DND-41 (cell line): Measurements from ENCODE around the gene IKBKE.
A peak's percentile ranks its signal among the peaks of the same experiment; 100 is the strongest.

Source experiments
- ATAC-seq: fragments of 200-7000 bp; cut with Tn5 transposase; 3 replicates; pipeline ENCODE4 v1.9.1; 2021; ENCODE audit warnings: low read depth; ENCODE audit not compliant: insufficient read depth
- DNase-seq: peaks from one replicate; pipeline ENCODE4 v3.0.0-alpha.2; 2020
- H2AFZ ChIP-seq: 2 replicates; pipeline ENCODE4 v1.6.0; 2012; ENCODE audit warnings: low read depth, low read length
- H3K27ac ChIP-seq: 2 replicates; pipeline ENCODE4 v1.5.1; 2012; ENCODE audit warnings: low read length, inconsistent platforms
- H3K27me3 ChIP-seq: fragments of 200-600 bp; sonication (generic); 2 replicates; pipeline ENCODE4 v1.6.0; 2012; ENCODE audit warnings: low read length, mild to moderate bottlenecking, inconsistent platforms; ENCODE audit not compliant: insufficient read depth, poor library complexity
- H3K36me3 ChIP-seq: 2 replicates; pipeline ENCODE4 v1.5.1; 2012; ENCODE audit warnings: low read length, inconsistent platforms; ENCODE audit not compliant: insufficient read depth
- H3K4me1 ChIP-seq: 2 replicates; pipeline ENCODE4 v1.5.1; 2012; ENCODE audit warnings: mild to moderate bottlenecking, low read length; ENCODE audit not compliant: insufficient read depth
- H3K4me2 ChIP-seq: 2 replicates; pipeline ENCODE4 v1.6.0; 2012; ENCODE audit warnings: mild to moderate bottlenecking, moderate library complexity, low read length, inconsistent platforms; ENCODE audit not compliant: insufficient read depth
- H3K4me3 ChIP-seq, 2 experiments: fragments of 200-600 bp in 1 of 2; shearing (Covaris generic) in 1 of 2; 2 replicates each; pipeline ENCODE4 v1.5.1; 2012 to 2016; ENCODE audit warnings: inconsistent platforms in 2 of 2, low read length in 2 of 2, mild to moderate bottlenecking in 2 of 2, low read depth in 1 of 2, moderate library complexity in 1 of 2
- H3K79me2 ChIP-seq: 2 replicates; pipeline ENCODE4 v1.6.0; 2012; ENCODE audit warnings: low read length, inconsistent platforms; ENCODE audit not compliant: insufficient read depth
- H3K9ac ChIP-seq: 2 replicates; pipeline ENCODE4 v1.6.0; 2012; ENCODE audit warnings: low read depth, mild to moderate bottlenecking, inconsistent platforms, low read length, moderate library complexity
- H3K9me3 ChIP-seq: 2 replicates; pipeline ENCODE4 v1.5.1; 2012; ENCODE audit warnings: low read length, moderate library complexity, mild to moderate bottlenecking, inconsistent platforms; ENCODE audit not compliant: insufficient read depth, severe bottlenecking
- H4K20me1 ChIP-seq: 2 replicates; pipeline ENCODE4 v1.6.0; 2012; ENCODE audit warnings: low read length; ENCODE audit not compliant: insufficient read depth
- EZH2 ChIP-seq: IDR thresholded peaks from 3 replicates; pipeline ENCODE4 v1.6.1; 2012; ENCODE audit warnings: borderline replicate concordance, low read depth, mild to moderate bottlenecking, moderate library complexity, low read length, inconsistent platforms; ENCODE audit not compliant: severe bottlenecking
- TF ChIP-seq, protein P1 (sequence below): IDR thresholded peaks from 2 replicates; pipeline ENCODE4 v1.5.1; 2012; ENCODE audit warnings: borderline replicate concordance, low read length, moderate library complexity, mild to moderate bottlenecking; ENCODE audit not compliant: poor library complexity, severe bottlenecking; ENCODE audit errors: extremely low read depth

Gene IKBKE

DNA sequence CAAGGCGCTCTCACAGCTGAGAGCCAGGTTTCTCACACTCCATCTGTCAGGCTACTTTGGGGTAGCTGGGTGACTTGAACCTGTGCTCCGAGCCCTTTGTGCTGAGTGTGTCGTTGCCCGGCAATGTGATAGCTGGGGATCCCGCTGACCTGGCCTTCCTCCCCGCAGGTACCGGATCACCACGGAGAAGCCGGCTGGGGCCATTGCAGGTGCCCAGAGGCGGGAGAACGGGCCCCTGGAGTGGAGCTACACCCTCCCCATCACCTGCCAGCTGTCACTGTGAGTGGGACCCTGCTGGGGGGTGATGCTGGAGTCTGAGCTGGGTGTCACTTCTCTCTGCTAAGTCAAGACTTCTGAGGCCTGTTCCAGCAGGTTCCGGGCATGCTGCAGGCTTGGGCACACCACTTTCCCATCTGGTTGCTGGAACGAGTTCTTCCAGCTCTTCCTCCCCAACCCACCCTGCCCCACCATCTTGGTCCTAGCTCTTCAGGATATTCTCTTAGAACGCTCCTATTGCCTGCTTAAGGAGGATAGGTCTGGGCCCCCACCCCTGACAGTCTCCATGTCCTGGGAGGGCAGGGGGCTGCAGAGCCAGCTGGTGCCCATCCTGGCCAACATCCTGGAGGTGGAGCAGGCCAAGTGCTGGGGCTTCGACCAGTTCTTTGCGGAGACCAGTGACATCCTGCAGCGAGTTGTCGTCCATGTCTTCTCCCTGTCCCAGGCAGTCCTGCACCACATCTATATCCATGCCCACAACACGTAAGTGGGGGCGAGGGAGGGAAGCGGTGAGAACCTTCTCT lies 7.5 kb downstream of the IKBKE start:
- TF ChIP-seq EZH2 = no peak
- TF ChIP-seq, protein P1, sequence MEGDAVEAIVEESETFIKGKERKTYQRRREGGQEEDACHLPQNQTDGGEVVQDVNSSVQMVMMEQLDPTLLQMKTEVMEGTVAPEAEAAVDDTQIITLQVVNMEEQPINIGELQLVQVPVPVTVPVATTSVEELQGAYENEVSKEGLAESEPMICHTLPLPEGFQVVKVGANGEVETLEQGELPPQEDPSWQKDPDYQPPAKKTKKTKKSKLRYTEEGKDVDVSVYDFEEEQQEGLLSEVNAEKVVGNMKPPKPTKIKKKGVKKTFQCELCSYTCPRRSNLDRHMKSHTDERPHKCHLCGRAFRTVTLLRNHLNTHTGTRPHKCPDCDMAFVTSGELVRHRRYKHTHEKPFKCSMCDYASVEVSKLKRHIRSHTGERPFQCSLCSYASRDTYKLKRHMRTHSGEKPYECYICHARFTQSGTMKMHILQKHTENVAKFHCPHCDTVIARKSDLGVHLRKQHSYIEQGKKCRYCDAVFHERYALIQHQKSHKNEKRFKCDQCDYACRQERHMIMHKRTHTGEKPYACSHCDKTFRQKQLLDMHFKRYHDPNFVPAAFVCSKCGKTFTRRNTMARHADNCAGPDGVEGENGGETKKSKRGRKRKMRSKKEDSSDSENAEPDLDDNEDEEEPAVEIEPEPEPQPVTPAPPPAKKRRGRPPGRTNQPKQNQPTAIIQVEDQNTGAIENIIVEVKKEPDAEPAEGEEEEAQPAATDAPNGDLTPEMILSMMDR = no peak
- no peak overlapping the region for H3K4me2 ChIP-seq
- no peaks in the 10 kb centered on the region for H3K79me2 ChIP-seq
- peaks cover 2% of the 10 kb centered on the region for H3K4me1 ChIP-seq
- peaks cover 2% of the 10 kb centered on the region; the same call in 1 of the 2 replicates for H4K20me1 ChIP-seq
- H3K9ac ChIP-seq = no peak overlapping the region
- no peak for DNase-seq
- no peaks in the 10 kb centered on the region for H3K9me3 ChIP-seq
- H3K36me3 ChIP-seq = peaks cover 77% of the 10 kb centered on the region
- no peak overlapping the region for H3K27ac ChIP-seq
- ATAC-seq = no peak
- H2AFZ ChIP-seq = no peak overlapping the region
- H3K27me3 ChIP-seq = no peaks in the 10 kb centered on the region
- no peak overlapping the region for H3K4me3 ChIP-seq

DNA sequence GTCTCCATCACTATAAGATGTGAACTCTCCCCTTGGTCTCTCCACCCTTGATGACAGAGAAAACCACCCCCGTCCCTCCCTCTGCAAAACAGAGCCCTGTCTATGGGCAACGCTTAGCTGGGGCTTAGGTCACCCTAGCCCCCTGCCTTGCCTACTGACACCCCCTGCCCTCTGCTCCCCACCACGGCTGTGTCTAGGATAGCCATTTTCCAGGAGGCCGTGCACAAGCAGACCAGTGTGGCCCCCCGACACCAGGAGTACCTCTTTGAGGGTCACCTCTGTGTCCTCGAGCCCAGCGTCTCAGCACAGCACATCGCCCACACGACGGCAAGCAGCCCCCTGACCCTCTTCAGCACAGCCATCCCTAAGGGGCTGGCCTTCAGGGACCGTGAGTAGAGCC lies 8.5 kb downstream of the IKBKE start:
- H3K4me1 ChIP-seq = no peaks in the 10 kb centered on the region; the same call in 1 of the 2 replicates
- H3K4me3 ChIP-seq = no peak overlapping the region
- H2AFZ ChIP-seq = no peak overlapping the region
- H3K4me2 ChIP-seq = no peak overlapping the region
- peaks cover 76% of the 10 kb centered on the region for H3K36me3 ChIP-seq
- H3K27me3 ChIP-seq = no peaks in the 10 kb centered on the region
- no peak for TF ChIP-seq EZH2
- TF ChIP-seq, protein P1 = no peak
- DNase-seq = no peak
- H3K9me3 ChIP-seq = no peaks in the 10 kb centered on the region
- H3K79me2 ChIP-seq = no peaks in the 10 kb centered on the region
- no peak overlapping the region for H3K9ac ChIP-seq
- no peak overlapping the region for H3K27ac ChIP-seq
- no peak for ATAC-seq
- H4K20me1 ChIP-seq = peaks cover 2% of the 10 kb centered on the region; the same call in 1 of the 2 replicates

DNA sequence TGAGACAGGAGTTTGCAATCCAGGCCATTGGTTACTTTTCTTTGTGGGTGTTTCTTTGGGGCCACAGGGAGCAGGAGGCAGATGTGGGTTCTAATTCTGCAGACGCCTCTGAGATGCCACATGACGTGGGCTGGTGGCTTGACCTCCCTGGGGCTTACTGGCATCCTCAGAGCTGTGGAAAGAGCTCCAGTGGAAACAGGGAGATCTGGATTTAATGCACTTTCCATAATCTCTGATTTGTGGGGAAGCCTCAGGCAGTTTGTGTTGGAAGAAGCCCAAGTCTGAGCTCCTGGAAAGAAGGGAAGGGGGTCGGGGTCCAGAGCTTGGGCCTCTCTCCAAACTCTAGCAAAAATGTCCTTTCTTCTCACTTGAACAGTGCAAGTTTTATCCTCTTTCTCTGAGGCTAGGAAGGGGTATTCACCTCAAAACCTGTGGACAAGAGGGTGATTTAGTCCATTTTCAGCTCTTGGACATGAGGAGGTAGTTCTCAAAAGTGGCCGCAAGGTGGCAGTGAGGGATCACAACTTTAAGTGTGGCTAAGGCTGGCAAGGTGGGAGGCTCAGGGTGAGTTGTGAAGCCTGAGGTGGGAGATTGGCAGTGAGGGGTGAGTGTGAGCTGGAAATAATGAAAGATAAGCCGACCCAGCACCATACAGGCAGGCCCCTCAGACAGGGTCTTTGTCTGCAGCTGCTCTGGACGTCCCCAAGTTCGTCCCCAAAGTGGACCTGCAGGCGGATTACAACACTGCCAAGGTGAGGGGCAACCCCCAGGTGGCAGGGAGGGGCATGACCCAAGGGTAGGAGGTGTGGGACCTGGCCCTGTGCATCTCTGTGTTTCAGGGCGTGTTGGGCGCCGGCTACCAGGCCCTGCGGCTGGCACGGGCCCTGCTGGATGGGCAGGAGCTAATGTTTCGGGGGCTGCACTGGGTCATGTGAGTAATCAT lies 9.2 kb downstream of the IKBKE start:
- Histone ChIP-seq H3K27me3 (no peaks in the 10 kb centered on the region), H3K79me2 (no peaks in the 10 kb centered on the region), H3K9ac (no peak overlapping the region), H2AFZ (no peak overlapping the region), H3K36me3 (peaks cover 72% of the 10 kb centered on the region), H3K4me3 (no peak overlapping the region), H3K4me2 (no peak overlapping the region), H3K27ac (peak overlapping the region; percentile 41; the same call in 1 of the 2 replicates), H3K4me1 (no peaks in the 10 kb centered on the region; the same call in 1 of the 2 replicates), H4K20me1 (peaks cover 2% of the 10 kb centered on the region; the same call in 1 of the 2 replicates), H3K9me3 (no peaks in the 10 kb centered on the region)
- TF ChIP-seq, protein P1 = peak; percentile 89
- no peak for TF ChIP-seq EZH2
- DNase-seq (peak; percentile 75), ATAC-seq (peak; percentile 92)
